Loucy (cell line): ENCODE data around the gene CER1.

Experiments used
- EZH2phosphoT487 ChIP-seq: fragments of 200-600 bp; IDR thresholded peaks from 2 replicates; pipeline ENCODE4 v1.6.1; 2018; ENCODE audit warnings: antibody characterized with exemption, mild to moderate bottlenecking, moderate library complexity, borderline replicate concordance
- TF ChIP-seq, protein P1 (sequence below): fragments of 200-600 bp; sonication (generic); conservative IDR thresholded peaks from 2 replicates; pipeline ENCODE4 v1.5.1; 2014; ENCODE audit warnings: mild to moderate bottlenecking, antibody characterized with exemption, low read length

DNA sequence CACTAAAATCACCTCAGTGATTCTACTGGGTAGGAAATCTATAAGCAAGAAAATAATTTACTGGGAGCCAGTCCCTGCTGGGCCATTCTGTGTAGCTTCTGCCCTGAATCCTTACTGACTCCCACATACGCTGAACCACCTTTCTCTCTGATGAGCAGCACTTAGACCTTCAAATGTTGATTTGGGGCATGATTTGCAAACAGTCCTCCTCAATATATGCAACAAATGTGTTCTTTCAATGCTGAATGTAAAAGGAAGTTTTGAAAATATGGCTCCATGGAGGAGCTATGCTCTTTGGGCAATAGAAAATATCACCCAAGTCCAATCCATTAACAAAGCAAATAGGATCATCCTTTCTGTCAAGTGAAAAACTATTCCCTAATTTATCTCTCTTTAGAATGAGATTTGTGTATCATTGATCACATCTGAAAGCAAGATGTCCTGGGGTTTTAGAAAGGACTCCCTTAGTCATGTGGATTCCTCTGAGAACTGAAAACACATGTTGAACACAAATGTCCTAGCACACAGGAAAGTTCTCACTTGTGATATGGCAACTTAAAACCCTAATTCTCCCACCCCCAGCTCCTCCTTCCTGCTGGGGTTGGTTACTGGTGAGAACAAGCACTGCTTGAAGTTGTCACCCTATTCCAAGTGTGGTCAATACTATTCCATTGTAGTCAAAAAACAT lies 8.9 kb upstream of the CER1 start:
- TF ChIP-seq, protein P1, sequence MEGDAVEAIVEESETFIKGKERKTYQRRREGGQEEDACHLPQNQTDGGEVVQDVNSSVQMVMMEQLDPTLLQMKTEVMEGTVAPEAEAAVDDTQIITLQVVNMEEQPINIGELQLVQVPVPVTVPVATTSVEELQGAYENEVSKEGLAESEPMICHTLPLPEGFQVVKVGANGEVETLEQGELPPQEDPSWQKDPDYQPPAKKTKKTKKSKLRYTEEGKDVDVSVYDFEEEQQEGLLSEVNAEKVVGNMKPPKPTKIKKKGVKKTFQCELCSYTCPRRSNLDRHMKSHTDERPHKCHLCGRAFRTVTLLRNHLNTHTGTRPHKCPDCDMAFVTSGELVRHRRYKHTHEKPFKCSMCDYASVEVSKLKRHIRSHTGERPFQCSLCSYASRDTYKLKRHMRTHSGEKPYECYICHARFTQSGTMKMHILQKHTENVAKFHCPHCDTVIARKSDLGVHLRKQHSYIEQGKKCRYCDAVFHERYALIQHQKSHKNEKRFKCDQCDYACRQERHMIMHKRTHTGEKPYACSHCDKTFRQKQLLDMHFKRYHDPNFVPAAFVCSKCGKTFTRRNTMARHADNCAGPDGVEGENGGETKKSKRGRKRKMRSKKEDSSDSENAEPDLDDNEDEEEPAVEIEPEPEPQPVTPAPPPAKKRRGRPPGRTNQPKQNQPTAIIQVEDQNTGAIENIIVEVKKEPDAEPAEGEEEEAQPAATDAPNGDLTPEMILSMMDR: no peak
- TF ChIP-seq EZH2phosphoT487: no peak
